Natural killer cell (primary cell): ENCODE measurements around the gene FRS3. TPM values are rescaled to one million over a fixed set of nuclear protein-coding genes. Genes with fewer than 3 reads are reported as not detected.

Source experiments
- ATAC-seq, 3 donors: fragments of 150-1000 bp in 2 of 3; fragments of 200-7000 bp in 1 of 3; cut with Tn5 transposase; 1 replicate in 1 of 3; 2 replicates in 2 of 3; pipeline ENCODE4 v1.10.0; 2021; ENCODE audit warnings: mild to moderate bottlenecking in 2 of 3, moderate library complexity in 2 of 3
- DNase-seq, 2 donors: peaks; one replicate each; pipeline versions ENCODE4 v3.0.0 to v3.0.0-alpha.2; 2013 to 2021; ENCODE audit warnings: mixed read lengths in 1 of 2
- H3K27ac ChIP-seq: one replicate; pipeline ENCODE4 v1.5.1; 2013; ENCODE audit warnings: mild to moderate bottlenecking, low read length
- H3K27me3 ChIP-seq: one replicate; pipeline ENCODE4 v1.6.1; 2013; ENCODE audit warnings: low read length; ENCODE audit not compliant: control insufficient read depth, insufficient read depth
- H3K36me3 ChIP-seq: one replicate; pipeline ENCODE4 v1.6.1; 2013; ENCODE audit warnings: low read length; ENCODE audit not compliant: control insufficient read depth, insufficient read depth
- H3K4me1 ChIP-seq: one replicate; pipeline ENCODE4 v1.6.1; 2013; ENCODE audit warnings: low read length; ENCODE audit not compliant: control insufficient read depth, insufficient read depth
- H3K4me3 ChIP-seq: one replicate; pipeline ENCODE4 v1.5.1; 2013; ENCODE audit warnings: low read length
- H3K9me3 ChIP-seq: one replicate; pipeline ENCODE4 v1.6.1; 2013; ENCODE audit warnings: low read length; ENCODE audit not compliant: control insufficient read depth, insufficient read depth
- H3K27ac Mint-ChIP-seq, 2 donors: one replicate each; pipeline ENCODE4 v1.8.0; 2022; ENCODE audit warnings: mild to moderate bottlenecking in 2 of 2, mixed read lengths in 2 of 2, moderate library complexity in 1 of 2
- H3K27me3 Mint-ChIP-seq, 2 donors: one replicate each; pipeline ENCODE4 v1.8.0; 2022; ENCODE audit warnings: low read depth in 2 of 2, mixed read lengths in 2 of 2
- H3K36me3 Mint-ChIP-seq: one replicate; pipeline ENCODE4 v1.8.0; 2022; ENCODE audit warnings: mixed read lengths
- H3K4me1 Mint-ChIP-seq, 2 donors: one replicate each; pipeline ENCODE4 v1.8.0; 2022; ENCODE audit warnings: mixed read lengths in 2 of 2
- H3K4me3 Mint-ChIP-seq: one replicate; pipeline ENCODE4 v1.8.0; 2022; ENCODE audit warnings: mild to moderate bottlenecking, moderate library complexity, mixed read lengths
- H3K9me3 Mint-ChIP-seq, 2 donors: one replicate each; pipeline ENCODE4 v1.8.0; 2022; ENCODE audit warnings: mixed read lengths in 2 of 2
- WGBS: methylation state at CpG from one replicate; pipeline ENCODE4 v1.1.7; 2013; ENCODE audit warnings: missing lambda C conversion rate; ENCODE audit not compliant: insufficient coverage; 5-methylcytosine and 5-hydroxymethylcytosine counted together
- intact Hi-C: fragments of 100-400 bp; cut with micrococcal nuclease; formaldehyde crosslinking; loops from one replicate; pipeline ENCODE4 v1.14.2; 2022
- total RNA-seq, 4 donors: library from RNA; stranded (reverse); fragments of 120-200 nt in 1 of 4; gene quantifications; one replicate each; pipeline versions ENCODE4 v1.2.3 to v1.2.4, GENCODE V29; 2013 to 2022
- TF ChIP-seq, protein P1 (sequence below): fragments of 200-600 bp; IDR thresholded peaks from one replicate; pipeline ENCODE4 v1.8.0; 2022; ENCODE audit warnings: antibody characterized with exemption

Gene FRS3
- total RNA-seq, 3 donors from 2014 or later (not counting 1 experiment from before 2014, with no cell fraction given) = 4.5 to 5.7 (median 5.4) TPM

DNA sequence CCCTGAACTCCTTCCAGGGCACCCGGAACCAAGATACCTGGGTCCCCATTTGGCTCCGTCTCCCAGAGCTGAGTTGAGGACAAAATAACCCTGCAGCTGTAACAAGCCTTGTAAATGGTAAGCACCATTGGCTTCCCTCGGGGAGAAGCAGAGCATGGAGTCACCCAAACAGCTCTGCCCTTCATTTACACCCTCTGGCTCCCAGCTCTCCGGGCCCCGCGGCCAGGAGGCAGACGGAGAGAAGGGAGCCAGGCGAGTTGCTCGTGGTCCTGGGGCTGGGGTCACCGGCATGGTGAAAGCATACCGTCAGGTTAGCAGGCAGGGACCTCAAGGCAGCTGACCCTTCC is 46.4 kb downstream of the FRS3 start:
- no peaks in the 10 kb centered on the region for H3K27me3 Mint-ChIP-seq
- H3K4me3 ChIP-seq = peak overlapping the region; percentile 59
- peak overlapping the region; percentile 70 for H3K4me3 Mint-ChIP-seq
- ATAC-seq (no peak), DNase-seq (no peak)
- no peaks in the 10 kb centered on the region for H3K36me3 Mint-ChIP-seq
- 57% methylated on average over 11 of the region's 11 CpGs for WGBS
- H3K27ac ChIP-seq = peak overlapping the region; percentile 95
- TF ChIP-seq, protein P1, sequence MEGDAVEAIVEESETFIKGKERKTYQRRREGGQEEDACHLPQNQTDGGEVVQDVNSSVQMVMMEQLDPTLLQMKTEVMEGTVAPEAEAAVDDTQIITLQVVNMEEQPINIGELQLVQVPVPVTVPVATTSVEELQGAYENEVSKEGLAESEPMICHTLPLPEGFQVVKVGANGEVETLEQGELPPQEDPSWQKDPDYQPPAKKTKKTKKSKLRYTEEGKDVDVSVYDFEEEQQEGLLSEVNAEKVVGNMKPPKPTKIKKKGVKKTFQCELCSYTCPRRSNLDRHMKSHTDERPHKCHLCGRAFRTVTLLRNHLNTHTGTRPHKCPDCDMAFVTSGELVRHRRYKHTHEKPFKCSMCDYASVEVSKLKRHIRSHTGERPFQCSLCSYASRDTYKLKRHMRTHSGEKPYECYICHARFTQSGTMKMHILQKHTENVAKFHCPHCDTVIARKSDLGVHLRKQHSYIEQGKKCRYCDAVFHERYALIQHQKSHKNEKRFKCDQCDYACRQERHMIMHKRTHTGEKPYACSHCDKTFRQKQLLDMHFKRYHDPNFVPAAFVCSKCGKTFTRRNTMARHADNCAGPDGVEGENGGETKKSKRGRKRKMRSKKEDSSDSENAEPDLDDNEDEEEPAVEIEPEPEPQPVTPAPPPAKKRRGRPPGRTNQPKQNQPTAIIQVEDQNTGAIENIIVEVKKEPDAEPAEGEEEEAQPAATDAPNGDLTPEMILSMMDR = no peak
- H3K27ac Mint-ChIP-seq = peak overlapping the region; percentile 88 to 95
- H3K9me3 Mint-ChIP-seq = no peaks in the 10 kb centered on the region
- peaks cover 44 to 54% of the 10 kb centered on the region in 2 donors for H3K4me1 Mint-ChIP-seq
- H3K36me3 ChIP-seq = peaks cover 2% of the 10 kb centered on the region
- intact Hi-C loops = loop anchor here (1.0 to 5.0 kb wide), 4 partner anchors 27 to 661 kb away; partner anchors contain the start of genes NFYA and OARD1
- peaks cover 62% of the 10 kb centered on the region for H3K4me1 ChIP-seq
- H3K9me3 ChIP-seq = no peaks in the 10 kb centered on the region
- H3K27me3 ChIP-seq = no peaks in the 10 kb centered on the region

DNA sequence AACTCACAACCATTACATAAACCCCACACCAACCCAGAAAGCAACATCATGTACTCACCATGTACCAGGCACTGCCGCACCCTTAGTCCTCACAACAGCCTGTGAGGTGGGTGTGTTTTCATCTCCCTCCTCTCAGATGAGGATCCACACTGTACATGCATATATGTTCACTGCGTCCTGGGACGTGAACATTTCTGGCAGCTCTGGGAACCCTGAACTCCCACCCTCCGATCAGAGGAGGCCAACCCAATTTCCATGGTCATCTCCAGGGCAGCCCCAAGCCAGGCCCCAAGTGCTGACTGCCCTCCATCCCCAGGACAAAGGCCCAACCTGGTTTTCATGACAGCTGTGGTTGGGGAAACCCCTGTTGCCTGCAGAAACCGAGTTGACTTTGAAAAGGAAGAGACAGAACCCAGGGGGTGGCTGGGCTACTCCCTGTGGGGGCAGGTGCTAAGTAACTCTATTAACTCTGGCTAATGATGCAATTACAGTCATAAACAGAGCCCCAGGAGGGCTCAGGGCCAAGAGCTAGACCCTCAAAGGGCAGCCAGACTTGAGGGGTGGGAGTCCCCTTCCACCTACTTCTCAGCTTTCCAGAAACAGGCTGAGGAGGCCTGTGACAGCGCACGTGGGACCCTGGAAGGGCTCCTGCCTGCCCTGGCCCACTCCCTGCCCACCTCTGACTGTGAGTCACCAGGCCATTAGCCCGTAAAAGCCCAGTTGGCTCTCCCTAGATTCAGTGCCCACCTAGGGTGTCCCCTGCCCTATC is 46.9 kb downstream of the FRS3 start:
- Mint-ChIP-seq H3K27ac (peak overlapping the region; percentile 88 to 95), H3K9me3 (no peaks in the 10 kb centered on the region), H3K27me3 (no peaks in the 10 kb centered on the region), H3K36me3 (no peaks in the 10 kb centered on the region), H3K4me1 (peaks cover 44 to 59% of the 10 kb centered on the region in 2 donors), H3K4me3 (peak overlapping the region; percentile 70)
- ATAC-seq (peak; percentile 46 to 61 (median 58)), DNase-seq (peak; percentile 77 to 88)
- Histone ChIP-seq H3K4me1 (peaks cover 67% of the 10 kb centered on the region), H3K9me3 (no peaks in the 10 kb centered on the region), H3K36me3 (peaks cover 2% of the 10 kb centered on the region), H3K4me3 (peak overlapping the region; percentile 59), H3K27me3 (no peaks in the 10 kb centered on the region), H3K27ac (peak overlapping the region; percentile 95)
- intact Hi-C loops = loop anchor here (1.0 to 5.0 kb wide), 5 partner anchors 9 to 660 kb away; partner anchors contain the start of genes NFYA and OARD1
- 32% methylated on average over 7 of the region's 8 CpGs for WGBS
- TF ChIP-seq, protein P1 = no peak

- Histone ChIP-seq H3K4me3 (peak overlapping the region; percentile 59), H3K27me3 (no peaks in the 10 kb centered on the region), H3K9me3 (no peaks in the 10 kb centered on the region), H3K4me1 (peaks cover 73% of the 10 kb centered on the region), H3K36me3 (peaks cover 2% of the 10 kb centered on the region), H3K27ac (peak overlapping the region; percentile 95)
- no peak for ATAC-seq
- TF ChIP-seq, protein P1 = no peak
- H3K27ac Mint-ChIP-seq = peak overlapping the region; percentile 88 to 95
- peak overlapping the region; percentile 70 for H3K4me3 Mint-ChIP-seq
- intact Hi-C loops = loop anchor here (1.0 to 5.0 kb wide), 4 partner anchors 9 to 659 kb away; partner anchors contain the start of genes NFYA and OARD1
- peaks cover 46 to 66% of the 10 kb centered on the region in 2 donors for H3K4me1 Mint-ChIP-seq
- H3K27me3 Mint-ChIP-seq = no peaks in the 10 kb centered on the region
- no peaks in the 10 kb centered on the region for H3K9me3 Mint-ChIP-seq
- no peaks in the 10 kb centered on the region for H3K36me3 Mint-ChIP-seq
- no peak for DNase-seq
These were observed 47.6 kb downstream of the FRS3 start for GRCh38 chr6:41732149-41732548.
